Measurements from ENCODE around the gene CKS2.

DNA sequence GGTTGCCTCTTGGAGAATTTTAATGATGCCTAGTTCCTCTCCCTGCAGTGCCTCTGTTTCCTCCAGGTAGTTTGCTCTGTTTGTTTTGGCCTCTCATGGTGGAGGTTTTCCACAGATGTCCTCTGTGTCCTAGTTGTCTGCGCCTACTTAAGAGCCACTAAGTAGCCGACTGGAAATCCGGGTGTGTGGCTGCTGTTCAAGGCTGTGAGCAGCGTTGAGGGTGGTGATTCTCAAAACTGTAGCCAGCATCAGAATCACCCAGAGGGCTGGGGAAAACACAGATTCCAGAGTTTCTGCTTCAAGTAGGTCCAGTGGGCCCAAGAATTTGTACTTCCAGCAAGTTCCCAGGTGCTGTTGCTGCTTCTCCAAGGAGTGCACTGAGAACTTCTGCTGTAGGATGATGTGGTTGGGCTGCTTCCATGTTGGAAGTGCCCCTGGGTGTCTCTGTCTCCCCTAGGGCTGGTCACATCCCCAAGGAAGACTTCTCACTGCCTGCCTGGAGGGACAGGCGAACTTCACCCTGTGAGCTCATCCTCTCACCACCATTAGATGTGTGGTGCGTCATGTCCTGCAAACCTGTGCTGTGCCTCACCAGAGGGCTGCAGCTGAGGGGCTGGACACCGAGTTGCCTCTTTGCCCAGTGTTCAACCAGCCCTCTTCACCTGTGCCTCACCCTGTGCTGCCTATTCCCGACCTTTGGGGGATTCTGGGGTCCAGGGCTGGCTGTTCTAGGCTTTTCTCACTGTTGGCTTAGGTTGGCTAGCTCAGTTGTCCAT lies 42.1 kb downstream of the CKS2 start:
- TF ChIP-seq CTCF (IDR thresholded peaks at IDR 0.05) (no peak), POLR2A (IDR thresholded peaks at IDR 0.05) (no peak)

All from vagina (tissue), 2 donors.